H9 (cell line): Measurements from ENCODE around the gene FAM81A. TPM values are rescaled to one million over a fixed set of nuclear protein-coding genes. Genes with fewer than 3 reads are reported as not detected.

Source experiments
- DNase-seq: peaks from one replicate; pipeline ENCODE4 v3.0.0-alpha.2; 2017
- H2AFZ ChIP-seq: one replicate; pipeline ENCODE4 v1.6.1; 2013; ENCODE audit warnings: mild to moderate bottlenecking, low read length, control low read depth, moderate library complexity
- H2AK5ac ChIP-seq: 2 replicates; pipeline ENCODE4 v1.6.1; 2013; ENCODE audit warnings: low read length, control low read depth, mixed read lengths; ENCODE audit not compliant: insufficient read length
- H2BK120ac ChIP-seq: one replicate; pipeline ENCODE4 v1.6.1; 2013; ENCODE audit warnings: low read depth, mild to moderate bottlenecking, low read length, control low read depth, inconsistent platforms; ENCODE audit not compliant: poor library complexity, severe bottlenecking
- H2BK12ac ChIP-seq: 2 replicates; pipeline ENCODE4 v1.6.1; 2013; ENCODE audit warnings: low read length, control low read depth, mixed read lengths, low read depth; ENCODE audit not compliant: insufficient read length
- H2BK15ac ChIP-seq: 2 replicates; pipeline ENCODE4 v1.6.1; 2013; ENCODE audit warnings: low read depth, low read length, control low read depth
- H2BK20ac ChIP-seq: one replicate; pipeline ENCODE4 v1.6.1; 2013; ENCODE audit warnings: low read depth, mild to moderate bottlenecking, low read length, control low read depth, inconsistent platforms; ENCODE audit not compliant: poor library complexity, severe bottlenecking
- H2BK5ac ChIP-seq: 2 replicates; pipeline ENCODE4 v1.6.1; 2013; ENCODE audit warnings: low read length, control low read depth, mixed read lengths; ENCODE audit not compliant: insufficient read length
- H3K14ac ChIP-seq: 2 replicates; pipeline ENCODE4 v1.6.1; 2013; ENCODE audit warnings: low read length, control low read depth; ENCODE audit not compliant: insufficient read depth
- H3K18ac ChIP-seq: 2 replicates; pipeline ENCODE4 v1.6.1; 2013; ENCODE audit warnings: low read depth, mild to moderate bottlenecking, mixed read lengths, low read length, control low read depth; ENCODE audit not compliant: insufficient read length
- H3K23ac ChIP-seq: 2 replicates; pipeline ENCODE4 v1.6.1; 2013; ENCODE audit warnings: low read length, control low read depth, mixed read lengths, low read depth; ENCODE audit not compliant: insufficient read length
- H3K23me2 ChIP-seq: 2 replicates; pipeline ENCODE4 v1.6.1; 2013; ENCODE audit warnings: low read depth, mild to moderate bottlenecking, mixed read lengths, low read length, control low read depth; ENCODE audit not compliant: insufficient read length, poor library complexity, severe bottlenecking
- H3K27ac ChIP-seq: 2 replicates; pipeline ENCODE4 v1.5.1; 2013; ENCODE audit warnings: low read length, control low read depth, mixed read lengths, low read depth; ENCODE audit not compliant: insufficient read length
- H3K27me3 ChIP-seq: 2 replicates; pipeline ENCODE4 v1.6.1; 2013; ENCODE audit warnings: low read length, control low read depth, inconsistent platforms; ENCODE audit not compliant: insufficient read depth
- H3K4ac ChIP-seq: 2 replicates; pipeline ENCODE4 v1.6.1; 2013; ENCODE audit warnings: low read depth, mild to moderate bottlenecking, control low read depth, inconsistent platforms, low read length, moderate library complexity
- H3K4me1 ChIP-seq: 2 replicates; pipeline ENCODE4 v1.6.1; 2013; ENCODE audit warnings: low read length, control low read depth, inconsistent platforms; ENCODE audit not compliant: insufficient read depth
- H3K4me2 ChIP-seq: 2 replicates; pipeline ENCODE4 v1.6.1; 2013; ENCODE audit warnings: low read length, control low read depth, mixed read lengths; ENCODE audit not compliant: insufficient read length, insufficient read depth
- H3K56ac ChIP-seq: 2 replicates; pipeline ENCODE4 v1.6.1; 2013; ENCODE audit warnings: low read depth, mild to moderate bottlenecking, mixed read lengths, low read length, control low read depth; ENCODE audit not compliant: insufficient read length
- H3K79me1 ChIP-seq: 2 replicates; pipeline ENCODE4 v1.6.1; 2013; ENCODE audit warnings: low read depth, mild to moderate bottlenecking, moderate library complexity, low read length, control low read depth, inconsistent platforms; ENCODE audit not compliant: insufficient read depth, poor library complexity, severe bottlenecking
- H3K79me2 ChIP-seq: 2 replicates; pipeline ENCODE4 v1.6.1; 2013; ENCODE audit warnings: low read length, control low read depth, inconsistent platforms; ENCODE audit not compliant: insufficient read depth
- H3K9ac ChIP-seq: 2 replicates; pipeline ENCODE4 v1.6.1; 2013; ENCODE audit warnings: low read length, control low read depth, mixed read lengths; ENCODE audit not compliant: insufficient read length; ENCODE audit errors: extremely low read depth
- H3K9me3 ChIP-seq: one replicate; pipeline ENCODE4 v1.6.1; 2013; ENCODE audit warnings: low read depth, low read length, inconsistent platforms; ENCODE audit not compliant: control insufficient read depth
- H3T11ph ChIP-seq: one replicate; pipeline ENCODE4 v1.6.1; 2013; ENCODE audit warnings: mild to moderate bottlenecking, low read length, control low read depth, inconsistent platforms
- H4K20me1 ChIP-seq: one replicate; pipeline ENCODE4 v1.6.1; 2013; ENCODE audit not compliant: control insufficient read depth, insufficient read length, insufficient read depth
- H4K5ac ChIP-seq: 2 replicates; pipeline ENCODE4 v1.6.1; 2013; ENCODE audit warnings: low read depth, mild to moderate bottlenecking, mixed read lengths, low read length, control low read depth; ENCODE audit not compliant: insufficient read length
- H4K8ac ChIP-seq: replicated peaks from 2 replicates; pipeline ENCODE4 v1.6.1; 2013; ENCODE audit warnings: low read length, control low read depth, mixed read lengths, low read depth; ENCODE audit not compliant: insufficient read length
- H4K91ac ChIP-seq: 2 replicates; pipeline ENCODE4 v1.6.1; 2013; ENCODE audit warnings: low read depth, mild to moderate bottlenecking, moderate library complexity, mixed read lengths, low read length, control low read depth; ENCODE audit not compliant: insufficient read length
- H3K27ac Mint-ChIP-seq, 3 experiments: 2 replicates in 2 of 3; 3 replicates in 1 of 3; pipeline ENCODE4 v1.8.0; 2020 to 2021; ENCODE audit warnings: mixed read lengths in 3 of 3, mild to moderate bottlenecking in 1 of 3, moderate library complexity in 1 of 3
- H3K27me3 Mint-ChIP-seq: 2 replicates; pipeline ENCODE4 v1.8.0; 2021; ENCODE audit warnings: low read depth, mild to moderate bottlenecking, moderate library complexity, mixed read lengths
- H3K36me3 Mint-ChIP-seq, 3 experiments: 2 replicates in 2 of 3; 3 replicates in 1 of 3; pipeline ENCODE4 v1.8.0; 2020 to 2021; ENCODE audit warnings: low read depth in 3 of 3, mixed read lengths in 3 of 3; ENCODE audit not compliant: insufficient read depth in 1 of 3
- H3K4me1 Mint-ChIP-seq, 2 experiments: 2 replicates each; pipeline ENCODE4 v1.8.0; 2020; ENCODE audit warnings: mixed read lengths in 2 of 2
- H3K4me3 Mint-ChIP-seq, 2 experiments: 2 replicates in 1 of 2; 3 replicates in 1 of 2; pipeline ENCODE4 v1.8.0; 2020 to 2021; ENCODE audit warnings: mild to moderate bottlenecking in 2 of 2, mixed read lengths in 2 of 2, moderate library complexity in 1 of 2
- H3K9me3 Mint-ChIP-seq, 2 experiments: 2 replicates in 1 of 2; 3 replicates in 1 of 2; pipeline ENCODE4 v1.8.0; 2020; ENCODE audit warnings: mild to moderate bottlenecking in 2 of 2, mixed read lengths in 2 of 2, moderate library complexity in 1 of 2
- CTCF ChIP-seq: fragments of 200-600 bp; sonication (generic); conservative IDR thresholded peaks from 3 replicates; pipeline ENCODE4 v1.8.0; 2021; ENCODE audit warnings: antibody characterized with exemption, mild to moderate bottlenecking
- WGBS: extraction: QIAGEN DNeasy Blood & Tissue Kit; methylation state at CpG from one replicate; pipeline ENCODE4 v1.1.7; 2013; ENCODE audit warnings: missing lambda C conversion rate, low lambda C conversion rate, mixed read lengths; ENCODE audit not compliant: insufficient read length; ENCODE audit errors: extremely low coverage; 5-methylcytosine and 5-hydroxymethylcytosine counted together
- total RNA-seq: library from RNA; stranded (reverse); gene quantifications from 2 replicates; pipeline ENCODE4 v1.2.1, GENCODE V29; 2021

The FAM81A gene
- total RNA-seq, 1 experiment from 2014 or later: 1.7 TPM

- Histone ChIP-seq H3K18ac (no peak overlapping the region), H2BK12ac (no peak overlapping the region), H2BK15ac (no peak overlapping the region), H3K79me2 (no peaks in the 10 kb centered on the region), H2BK120ac (no peak overlapping the region), H2AFZ (no peak overlapping the region), H3K9ac (no peak overlapping the region), H3K56ac (no peak overlapping the region), H3K4me2 (no peak overlapping the region), H3K27me3 (no peaks in the 10 kb centered on the region), H3K14ac (no peak overlapping the region), H2BK20ac (no peak overlapping the region), H4K20me1 (no peaks in the 10 kb centered on the region), H4K91ac (no peak overlapping the region), H3K27ac (no peak overlapping the region), H3K23me2 (no peaks in the 10 kb centered on the region), H2AK5ac (no peak overlapping the region), H3K79me1 (no peaks in the 10 kb centered on the region), H3K9me3 (no peaks in the 10 kb centered on the region), H4K8ac (no peak overlapping the region), H3T11ph (no peak overlapping the region), H3K23ac (no peak overlapping the region), H4K5ac (no peak overlapping the region), H3K4me1 (no peaks in the 10 kb centered on the region), H2BK5ac (no peak overlapping the region), H3K4ac (no peak overlapping the region)
- H3K27ac Mint-ChIP-seq: no peak overlapping the region
- H3K9me3 Mint-ChIP-seq: peaks cover 7 to 9% of the 10 kb centered on the region in 2 experiments
- no CpG with 5 or more reads among the region's 2 CpGs for WGBS
- no peak for TF ChIP-seq CTCF
- H3K27me3 Mint-ChIP-seq: peaks cover 2% of the 10 kb centered on the region; the same call in 1 of the 2 replicates
- peaks cover 4% of the 10 kb centered on the region in 2 experiments for H3K4me1 Mint-ChIP-seq
- H3K36me3 Mint-ChIP-seq: no peaks in the 10 kb centered on the region; a peak in 1 of 7 replicates
- no peak overlapping the region for H3K4me3 Mint-ChIP-seq
- no peak for DNase-seq
Observed at GRCh38 chr15:59562448-59563186, 124.6 kb downstream of the FAM81A start.
